Body of pancreas (tissue), 4 donors: Measurements from ENCODE around the gene PTGR1. TPM values are rescaled to one million over a fixed set of nuclear protein-coding genes. Genes with fewer than 3 reads are reported as not detected.
A peak's percentile ranks its signal among the peaks of the same experiment; 100 is the strongest.

Experiments
- ATAC-seq: fragments of 150-250 bp; one replicate; pipeline ENCODE4 v1.9.1; 2016
- DNase-seq, 4 donors: peaks; one replicate each; pipeline ENCODE4 v3.0.0-alpha.2; 2019
- H3K27ac ChIP-seq, 4 donors: fragments of 200-600 bp; sonication (generic); 1 replicate in 3 of 4; 2 replicates in 1 of 4; pipeline versions ENCODE4 v1.5.1 to v1.6.1; 2016 to 2019; ENCODE audit warnings: mild to moderate bottlenecking in 1 of 4, mixed read lengths in 1 of 4, moderate library complexity in 1 of 4
- H3K27me3 ChIP-seq, 2 donors: fragments of 200-600 bp; sonication (generic); one replicate each; pipeline ENCODE4 v1.6.0; 2016; ENCODE audit warnings: mild to moderate bottlenecking in 1 of 2
- H3K36me3 ChIP-seq, 2 donors: fragments of 200-600 bp; sonication (generic); replicated peaks in 1 of 2; 2 replicates each; pipeline ENCODE4 v1.5.1; 2016; ENCODE audit warnings: low read depth in 2 of 2; ENCODE audit not compliant: insufficient read depth in 1 of 2
- H3K4me1 ChIP-seq: fragments of 200-600 bp; sonication (generic); one replicate; pipeline ENCODE4 v1.6.0; 2016
- H3K4me3 ChIP-seq, 2 donors: fragments of 200-600 bp; sonication (generic); 1 replicate in 1 of 2; 2 replicates in 1 of 2; pipeline ENCODE4 v1.5.1; 2016 to 2019
- H3K9me3 ChIP-seq, 3 donors: fragments of 200-600 bp; sonication (generic); 1 replicate in 2 of 3; 2 replicates in 1 of 3; pipeline ENCODE4 v1.5.1; 2016
- CTCF ChIP-seq, 7 experiments: fragments of 450-650 bp in 4 of 7; fragments of 200-600 bp in 3 of 7; sonication (generic) in 3 of 7; IDR thresholded peaks; one replicate each; pipeline ENCODE4 v1.5.1; 2016 to 2019; ENCODE audit warnings: antibody characterized with exemption in 7 of 7
- POLR2A ChIP-seq, 3 donors: fragments of 450-650 bp; IDR thresholded peaks; one replicate each; pipeline ENCODE4 v1.6.1; 2016; ENCODE audit warnings: antibody characterized with exemption in 3 of 3, mild to moderate bottlenecking in 2 of 3
- WGBS, 2 donors: methylation state at CpG; one replicate each; pipeline ENCODE4 v1.1.5; 2017; 5-methylcytosine and 5-hydroxymethylcytosine counted together
- intact Hi-C: fragments of 100-400 bp; cut with DNase I; formaldehyde crosslinking; loops from one replicate; pipeline ENCODE4 v1.15.1; 2023
- total RNA-seq, 2 donors: library from RNA; depleted of rRNA; stranded (reverse); fragments of >200 nt; gene quantifications; one replicate each; pipeline ENCODE4 v1.1.0, GENCODE V29; 2016

Gene PTGR1
- total RNA-seq, 2 donors from 2014 or later, result 8.2 to 18.9 TPM

GRCh38 chr9:111527347-111527746, 72.1 kb downstream of the PTGR1 start:
- DNase-seq (no peak), ATAC-seq (no peak)
- intact Hi-C loops, result no loop called here
- no peaks in the 10 kb centered on the region for H3K36me3 ChIP-seq
- no peaks in the 10 kb centered on the region for H3K27me3 ChIP-seq
- no peak overlapping the region for H3K27ac ChIP-seq
- H3K4me1 ChIP-seq, result peaks cover 12% of the 10 kb centered on the region
- H3K4me3 ChIP-seq, result no peak overlapping the region
- TF ChIP-seq CTCF (IDR thresholded peaks at IDR 0.05) (no peak), POLR2A (IDR thresholded peaks at IDR 0.05) (no peak)
- 84 to 92% methylated on average over 2 of the region's 2 CpGs for WGBS, 2 donors
- no peaks in the 10 kb centered on the region for H3K9me3 ChIP-seq

GRCh38 chr9:111525056-111525977, 74.1 kb downstream of the PTGR1 start, which contains the start of gene ZNF483:
TSS of gene ZNF483 (plus strand) at chr9:111525179. CDS start at chr9:111527396, 2,217 bp downstream.
- Histone ChIP-seq H3K27ac (peak within 1 kb of the TSS in 3 of 4 donors; percentile 46 to 63 (median 56)), H3K36me3 (no peaks in the 10 kb centered on the region), H3K4me3 (peak within 1 kb of the TSS; percentile 59 to 71), H3K27me3 (no peaks in the 10 kb centered on the region), H3K9me3 (no peaks in the 10 kb centered on the region), H3K4me1 (peaks cover 12% of the 10 kb centered on the region)
- 1% methylated on average over 15 to 66 of the region's 66 CpGs for WGBS, 2 donors
- intact Hi-C loops, result no loop called here
- ATAC-seq (peak; percentile 78), DNase-seq (peak; percentile 79 to 85 (median 82))
- TF ChIP-seq POLR2A (IDR thresholded peaks at IDR 0.05) (peak; percentile 50 to 61 (median 58)), CTCF (IDR thresholded peaks at IDR 0.05) (no peak)

- intact Hi-C loops, result no loop called here
- Histone ChIP-seq H3K4me1 (peaks cover 12% of the 10 kb centered on the region), H3K9me3 (no peaks in the 10 kb centered on the region), H3K4me3 (peak overlapping the region in 1 of 2 donors; percentile 59), H3K27ac (peak overlapping the region in 1 of 4 donors; percentile 63), H3K36me3 (no peaks in the 10 kb centered on the region), H3K27me3 (no peaks in the 10 kb centered on the region)
- TF ChIP-seq POLR2A (IDR thresholded peaks at IDR 0.05), result no peak
- 24 to 38% methylated on average over 7 of the region's 7 CpGs for WGBS, 2 donors
- no peak for ATAC-seq
- no peak for DNase-seq
Observed at GRCh38 chr9:111524731-111525055, 74.8 kb downstream of the PTGR1 start.

GRCh38 chr9:111516061-111516465, 83.4 kb downstream of the PTGR1 start:
- H3K9me3 ChIP-seq, result no peaks in the 10 kb centered on the region
- no peak overlapping the region for H3K27ac ChIP-seq
- H3K4me3 ChIP-seq, result no peak overlapping the region
- WGBS, 2 donors, result 79 to 83% methylated on average over 2 of the region's 2 CpGs
- intact Hi-C loops, result no loop called here
- no peaks in the 10 kb centered on the region for H3K36me3 ChIP-seq
- no peaks in the 10 kb centered on the region for H3K27me3 ChIP-seq
- DNase-seq (no peak), ATAC-seq (no peak)
- TF ChIP-seq CTCF (IDR thresholded peaks at IDR 0.05), result no peak
- TF ChIP-seq POLR2A (IDR thresholded peaks at IDR 0.05), result no peak
- H3K4me1 ChIP-seq, result no peaks in the 10 kb centered on the region

GRCh38 chr9:111514967-111515366, 84.5 kb downstream of the PTGR1 start:
- no peaks in the 10 kb centered on the region for H3K36me3 ChIP-seq
- no peak overlapping the region for H3K27ac ChIP-seq
- no peak for DNase-seq
- no peaks in the 10 kb centered on the region for H3K27me3 ChIP-seq
- no peaks in the 10 kb centered on the region for H3K4me1 ChIP-seq
- intact Hi-C loops, result no loop called here
- ATAC-seq, result no peak
- no peaks in the 10 kb centered on the region for H3K9me3 ChIP-seq
- TF ChIP-seq POLR2A (IDR thresholded peaks at IDR 0.05) (no peak), CTCF (IDR thresholded peaks at IDR 0.05) (no peak)
- no peak overlapping the region for H3K4me3 ChIP-seq

Other genes with a start within 250 kb of the PTGR1 start
- 10 to 100 TPM; 35.3 to 57.6 TPM for gene ECPAS, start 115.3 kb downstream of the PTGR1 start, total RNA-seq
- gene ZNF483, start 74.5 kb downstream of the PTGR1 start, total RNA-seq, result 1 to 10 TPM; 6.7 to 8.6 TPM
- gene DNAJC25, start 31.7 kb upstream of the PTGR1 start, total RNA-seq, result 10 to 100 TPM in 1 of 2 donors, 1 to 10 TPM in 1; 4.2 to 21.1 TPM
- gene GNG10, start 62.0 kb upstream of the PTGR1 start, total RNA-seq, result 10 to 100 TPM in 1 of 2 donors, 1 to 10 TPM in 1; 5.9 to 16.6 TPM
- under 1 TPM in 1 of 2 donors, not detected in 1; 0.26 TPM for gene SHOC1, start 195.3 kb upstream of the PTGR1 start, total RNA-seq